K562 (cell line): ENCODE data around the gene HES5. TPM values are rescaled to one million over a fixed set of nuclear protein-coding genes. Genes with fewer than 3 reads are reported as not detected.

Experiments
- ATAC-seq: fragments of 200-7000 bp; cut with Tn5 transposase; 3 replicates; pipeline ENCODE4 v1.9.1; 2020; ENCODE audit warnings: moderate library complexity
- BruUV-seq: library from RNA; stranded (reverse); fragments of 400-500 nt; replicated peaks from 2 replicates; lab custom pipeline; 2021; lab: Mats Ljungman, UMichigan
- CTCF ChIA-PET: fragments of 300-600 bp; formaldehyde crosslinking; extraction: SDS; loops from one replicate; lab custom pipeline; 2021; ENCODE audit warnings: low intra/inter-chr PET ratio; lab: Yijun Ruan, JAX
- POLR2A ChIA-PET: fragments of 300-600, 350-650 bp; sonication (Branson Sonifier 250); formaldehyde crosslinking; extraction: SDS; loops from one replicate; lab custom pipeline; 2021; ENCODE audit warnings: antibody characterized with exemption, inconsistent platforms; lab: Yijun Ruan, JAX
- DNase-seq, 4 experiments: peaks; one replicate each; pipeline versions ENCODE4 v3.0.0 to v3.0.0-alpha.2; 2011 to 2018; ENCODE audit warnings: low spot score in 3 of 4, mixed read lengths in 3 of 4; ENCODE audit errors: extremely low read depth in 1 of 4
- FAIRE-seq: peaks from 2 replicates; lab custom pipeline; 2011; peaks lifted over from hg19 to GRCh38; lab: Jason Lieb, UNC
- H2AFZ ChIP-seq: 2 replicates; pipeline ENCODE4 v1.6.0; 2011; ENCODE audit warnings: low read depth, low read length, control low read depth, inconsistent platforms
- H3K27ac ChIP-seq: fragments of 200-600 bp; 3 replicates; pipeline ENCODE4 v1.8.0; 2011; ENCODE audit warnings: low read depth, mild to moderate bottlenecking, control low read depth, inconsistent platforms, low read length, moderate library complexity, mixed read lengths; ENCODE audit errors: extremely low read depth
- H3K27me3 ChIP-seq, 2 experiments: fragments of 300-600 bp in 1 of 2; 2 replicates in 1 of 2; 3 replicates in 1 of 2; pipeline versions ENCODE4 v1.6.0 to v1.8.0; 2011; ENCODE audit warnings: inconsistent platforms in 2 of 2, low read length in 2 of 2, mild to moderate bottlenecking in 1 of 2, mixed read lengths in 1 of 2, moderate library complexity in 1 of 2; ENCODE audit not compliant: control insufficient read depth in 2 of 2, insufficient read depth in 2 of 2
- H3K36me3 ChIP-seq: fragments of 300-600 bp; 3 replicates; pipeline ENCODE4 v1.8.0; 2011; ENCODE audit warnings: mild to moderate bottlenecking, low read length, inconsistent platforms; ENCODE audit not compliant: control insufficient read depth, insufficient read depth
- H3K4me1 ChIP-seq, 2 experiments: fragments of 200-600 bp in 1 of 2; replicated peaks in 1 of 2; 2 replicates in 1 of 2; 3 replicates in 1 of 2; pipeline versions ENCODE4 v1.5.1 to v1.8.0; 2011; ENCODE audit warnings: inconsistent platforms in 2 of 2, low read length in 2 of 2, mild to moderate bottlenecking in 1 of 2, mixed read lengths in 1 of 2, moderate library complexity in 1 of 2; ENCODE audit not compliant: control insufficient read depth in 2 of 2, insufficient read depth in 2 of 2
- H3K4me2 ChIP-seq: 2 replicates; pipeline ENCODE4 v1.6.1; 2011; ENCODE audit warnings: low read length, control low read depth, inconsistent platforms, mixed read lengths; ENCODE audit not compliant: insufficient read depth
- H3K4me3 ChIP-seq: fragments of 200-600 bp; sonication (generic), shearing (Covaris generic); 2 replicates; pipeline ENCODE4 v1.5.1; 2016; ENCODE audit warnings: control low read depth, inconsistent platforms
- H3K79me2 ChIP-seq: fragments of 200-600 bp; 3 replicates; pipeline ENCODE4 v1.8.0; 2011; ENCODE audit warnings: low read length, inconsistent platforms; ENCODE audit not compliant: control insufficient read depth, insufficient read depth
- H3K9ac ChIP-seq, 2 experiments: 2 replicates each; pipeline versions ENCODE4 v1.6.0 to v1.6.1; 2011; ENCODE audit warnings: low read depth in 2 of 2, low read length in 2 of 2, control low read depth in 1 of 2, inconsistent platforms in 1 of 2, mild to moderate bottlenecking in 1 of 2, mixed read lengths in 1 of 2; ENCODE audit not compliant: insufficient read depth in 1 of 2
- H3K9me1 ChIP-seq: one replicate; pipeline ENCODE4 v1.6.0; 2011; ENCODE audit warnings: inconsistent platforms, mild to moderate bottlenecking, low read length, moderate library complexity; ENCODE audit not compliant: control insufficient read depth, insufficient read depth
- H3K9me3 ChIP-seq: replicated peaks from 2 replicates; pipeline ENCODE4 v1.5.1; 2011; ENCODE audit warnings: low read depth, low read length, inconsistent platforms; ENCODE audit not compliant: control insufficient read depth, insufficient read depth
- H4K20me1 ChIP-seq: replicated peaks from 2 replicates; pipeline ENCODE4 v1.6.1; 2011; ENCODE audit warnings: low read length, inconsistent platforms, mixed read lengths; ENCODE audit not compliant: control insufficient read depth, insufficient read depth
- DDX20 ChIP-seq: fragments of 450-650 bp; IDR thresholded peaks from 2 replicates; pipeline ENCODE4 v1.6.1; 2016; ENCODE audit warnings: missing genetic modification characterization, low read depth, mild to moderate bottlenecking, missing compliant biosample characterization, moderate library complexity
- FOXA1 ChIP-seq: fragments of 450-650 bp; IDR thresholded peaks from 2 replicates; pipeline ENCODE4 v1.6.1; 2016; ENCODE audit warnings: mild to moderate bottlenecking, borderline replicate concordance
- MYNN ChIP-seq, 2 experiments: sonication (generic); formaldehyde crosslinking in 1 of 2; IDR thresholded peaks; 2 replicates each; pipeline versions ENCODE4 v1.5.0 to v1.6.1; 2016 to 2020; ENCODE audit warnings: antibody characterized with exemption in 1 of 2, missing genetic modification reagents in 1 of 2
- ZBTB1 ChIP-seq: sonication (generic); formaldehyde crosslinking; IDR thresholded peaks from 2 replicates; pipeline ENCODE4 v1.8.1; 2023; ENCODE audit warnings: missing genetic modification reagents, low read depth, mild to moderate bottlenecking, borderline replicate concordance
- ZFP30 ChIP-seq: fragments of 250-450 bp; sonication (Bioruptor Pico); IDR thresholded peaks from 2 replicates; pipeline ENCODE4 v1.8.0; 2022; ENCODE audit warnings: moderate library complexity, mild to moderate bottlenecking, inconsistent platforms, borderline replicate concordance
- WGBS: fragments of 100-300 bp; shearing (Covaris generic); methylation state at CpG from one replicate; pipeline ENCODE4 v1.1.6; 2016; ENCODE audit warnings: low coverage, mixed read lengths; ENCODE audit not compliant: insufficient coverage; ENCODE audit errors: missing lambda C conversion rate; 5-methylcytosine and 5-hydroxymethylcytosine counted together
- in situ Hi-C: fragments of 300-500 bp; cut with MboI; formaldehyde crosslinking; loops from 4 replicates; pipeline ENCODE4 v1.15.0; 2018; ENCODE audit warnings: inconsistent platforms, mixed read lengths
- intact Hi-C: fragments of 100-400 bp; cut with micrococcal nuclease; formaldehyde crosslinking; loops from 2 replicates; pipeline ENCODE4 v1.14.2; 2022
- polyA plus RNA-seq, 8 experiments: library from polyadenylated mRNA; depleted of rRNA in 4 of 8; stranded (reverse) in 5 of 8; unstranded in 3 of 8; fragments of >200 nt; fragmentation: Nextera tagmentation in 2 of 8; fragmentation: Illumina TruSeq in 1 of 8; extraction: Ambion mirVana in 2 of 8; extraction: Trizol in 1 of 8; gene quantifications; 2 replicates each; pipeline versions ENCODE4 v1.2.1 to v1.2.3, GENCODE V29; 2011 to 2014; ENCODE audit warnings: inconsistent platforms in 1 of 8, missing spikeins in 1 of 8
- total RNA-seq, 7 experiments: library from RNA; depleted of rRNA in 6 of 7; stranded (reverse); fragments of >200 nt in 6 of 7; fragmentation: Illumina TruSeq in 2 of 7; extraction: Trizol in 2 of 7; gene quantifications; 2 replicates each; pipeline versions ENCODE4 v1.2.1 to v1.2.3, GENCODE V29; 2011 to 2021; ENCODE audit warnings: low replicate concordance in 1 of 7
- TF ChIP-seq, protein P1 (sequence below): fragments of 450-650 bp; formaldehyde crosslinking; IDR thresholded peaks from 2 replicates; pipeline ENCODE4 v1.4.0; 2022; ENCODE audit warnings: missing genetic modification characterization
- TF ChIP-seq, protein P2 (sequence below): IDR thresholded peaks from 2 replicates; pipeline ENCODE4 v1.6.1; 2011; ENCODE audit not compliant: insufficient read length; ENCODE audit errors: extremely low read depth
- TF ChIP-seq, protein P3 (sequence below), 2 experiments: fragments of 250-450 bp in 1 of 2; fragments of 450-650 bp in 1 of 2; sonication (Bioruptor Pico) in 1 of 2; IDR thresholded peaks; 2 replicates each; pipeline versions ENCODE4 v1.6.1 to v1.8.0; 2016 to 2021; ENCODE audit warnings: mild to moderate bottlenecking in 2 of 2, moderate library complexity in 2 of 2, missing compliant biosample characterization in 1 of 2, missing genetic modification characterization in 1 of 2
- TF ChIP-seq, protein P4 (sequence below): fragments of 450-650 bp; conservative IDR thresholded peaks from 2 replicates; pipeline ENCODE4 v1.6.1; 2016; ENCODE audit warnings: missing genetic modification characterization, low read depth, mild to moderate bottlenecking, missing compliant biosample characterization, moderate library complexity

Gene HES5
- total and polyA plus RNA-seq, 9 of the 15 experiments (the other 6 are each of a cell fraction or from before 2014, with no cell fraction given), result not detected

DNA sequence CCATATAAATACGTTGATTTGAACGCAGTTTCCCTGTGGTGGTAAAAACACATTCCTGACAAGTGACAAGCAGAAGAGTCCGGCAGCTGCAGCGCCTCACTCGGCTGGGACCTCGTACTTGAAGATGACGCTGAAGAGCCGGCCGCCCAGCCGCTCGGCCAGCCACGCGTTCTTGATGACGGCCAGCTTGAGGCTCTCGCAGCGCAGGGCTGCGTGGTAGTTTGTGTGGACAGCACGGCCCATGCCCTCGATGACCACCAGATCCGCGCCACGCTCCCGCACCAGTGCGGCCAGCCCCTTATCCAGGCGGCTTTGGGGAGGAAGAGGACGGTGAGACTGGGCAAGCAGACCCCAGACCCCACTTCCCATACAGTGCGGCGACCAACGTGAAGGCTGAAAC, 21.3 kb downstream of the HES5 start:
- Histone ChIP-seq H3K9me3 (no peaks in the 10 kb centered on the region), H3K9ac (no peak overlapping the region), H3K27ac (no peak overlapping the region), H3K9me1 (peaks cover 2% of the 10 kb centered on the region), H2AFZ (no peak overlapping the region), H4K20me1 (peaks cover 5% of the 10 kb centered on the region; the same call in 1 of the 2 replicates), H3K79me2 (no peaks in the 10 kb centered on the region), H3K4me3 (no peak overlapping the region), H3K27me3 (peaks cover 9 to 18% of the 10 kb centered on the region in 2 experiments; a peak in 4 of 5 replicates), H3K36me3 (peaks cover 63% of the 10 kb centered on the region; the same call in 2 of the 3 replicates), H3K4me2 (no peak overlapping the region), H3K4me1 (peaks cover 0 to 69% of the 10 kb centered on the region in 2 experiments; a peak in 2 of 5 replicates)
- POLR2A ChIA-PET, result no interaction called here
- no peak for ATAC-seq
- DNase-seq, result no peak
- in situ Hi-C loops (no loop called here), intact Hi-C loops (no loop called here)
- TF ChIP-seq ZBTB1 (CRISPR knock-in tag) (no peak), FOXA1 (no peak), ZFP30 (CRISPR knock-in tag) (no peak), MYNN (IDR thresholded peaks at IDR 0.05) (no peak), MYNN (CRISPR knock-in tag; IDR thresholded peaks at IDR 0.05) (no peak), DDX20 (tag) (no peak)
- TF ChIP-seq, protein P1, sequence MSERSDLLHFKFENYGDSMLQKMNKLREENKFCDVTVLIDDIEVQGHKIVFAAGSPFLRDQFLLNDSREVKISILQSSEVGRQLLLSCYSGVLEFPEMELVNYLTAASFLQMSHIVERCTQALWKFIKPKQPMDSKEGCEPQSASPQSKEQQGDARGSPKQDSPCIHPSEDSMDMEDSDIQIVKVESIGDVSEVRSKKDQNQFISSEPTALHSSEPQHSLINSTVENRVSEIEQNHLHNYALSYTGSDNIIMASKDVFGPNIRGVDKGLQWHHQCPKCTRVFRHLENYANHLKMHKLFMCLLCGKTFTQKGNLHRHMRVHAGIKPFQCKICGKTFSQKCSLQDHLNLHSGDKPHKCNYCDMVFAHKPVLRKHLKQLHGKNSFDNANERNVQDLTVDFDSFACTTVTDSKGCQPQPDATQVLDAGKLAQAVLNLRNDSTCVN (CRISPR knock-in tag), result no peak
- TF ChIP-seq, protein P2, sequence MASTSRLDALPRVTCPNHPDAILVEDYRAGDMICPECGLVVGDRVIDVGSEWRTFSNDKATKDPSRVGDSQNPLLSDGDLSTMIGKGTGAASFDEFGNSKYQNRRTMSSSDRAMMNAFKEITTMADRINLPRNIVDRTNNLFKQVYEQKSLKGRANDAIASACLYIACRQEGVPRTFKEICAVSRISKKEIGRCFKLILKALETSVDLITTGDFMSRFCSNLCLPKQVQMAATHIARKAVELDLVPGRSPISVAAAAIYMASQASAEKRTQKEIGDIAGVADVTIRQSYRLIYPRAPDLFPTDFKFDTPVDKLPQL, result no peak
- TF ChIP-seq, protein P3, sequence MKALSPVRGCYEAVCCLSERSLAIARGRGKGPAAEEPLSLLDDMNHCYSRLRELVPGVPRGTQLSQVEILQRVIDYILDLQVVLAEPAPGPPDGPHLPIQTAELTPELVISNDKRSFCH (CRISPR knock-in tag; IDR thresholded peaks at IDR 0.05), result no peak
- TF ChIP-seq, protein P3 (tag; IDR thresholded peaks at IDR 0.05), result no peak
- TF ChIP-seq, protein P4, sequence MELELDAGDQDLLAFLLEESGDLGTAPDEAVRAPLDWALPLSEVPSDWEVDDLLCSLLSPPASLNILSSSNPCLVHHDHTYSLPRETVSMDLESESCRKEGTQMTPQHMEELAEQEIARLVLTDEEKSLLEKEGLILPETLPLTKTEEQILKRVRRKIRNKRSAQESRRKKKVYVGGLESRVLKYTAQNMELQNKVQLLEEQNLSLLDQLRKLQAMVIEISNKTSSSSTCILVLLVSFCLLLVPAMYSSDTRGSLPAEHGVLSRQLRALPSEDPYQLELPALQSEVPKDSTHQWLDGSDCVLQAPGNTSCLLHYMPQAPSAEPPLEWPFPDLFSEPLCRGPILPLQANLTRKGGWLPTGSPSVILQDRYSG, result no peak
- 91% methylated on average over 28 of the region's 29 CpGs for WGBS
- no peak for FAIRE-seq
- no TSS peak for BruUV-seq
- CTCF ChIA-PET, result no interaction called here
